ENCODE results near the gene ALDH4A1. TPM values are rescaled to one million over a fixed set of nuclear protein-coding genes. Genes with fewer than 3 reads are reported as not detected.

Gene ALDH4A1
- total and polyA plus RNA-seq, 4 experiments from 2014 or later = 1.1 to 1.6 (median 1.5) TPM

DNA sequence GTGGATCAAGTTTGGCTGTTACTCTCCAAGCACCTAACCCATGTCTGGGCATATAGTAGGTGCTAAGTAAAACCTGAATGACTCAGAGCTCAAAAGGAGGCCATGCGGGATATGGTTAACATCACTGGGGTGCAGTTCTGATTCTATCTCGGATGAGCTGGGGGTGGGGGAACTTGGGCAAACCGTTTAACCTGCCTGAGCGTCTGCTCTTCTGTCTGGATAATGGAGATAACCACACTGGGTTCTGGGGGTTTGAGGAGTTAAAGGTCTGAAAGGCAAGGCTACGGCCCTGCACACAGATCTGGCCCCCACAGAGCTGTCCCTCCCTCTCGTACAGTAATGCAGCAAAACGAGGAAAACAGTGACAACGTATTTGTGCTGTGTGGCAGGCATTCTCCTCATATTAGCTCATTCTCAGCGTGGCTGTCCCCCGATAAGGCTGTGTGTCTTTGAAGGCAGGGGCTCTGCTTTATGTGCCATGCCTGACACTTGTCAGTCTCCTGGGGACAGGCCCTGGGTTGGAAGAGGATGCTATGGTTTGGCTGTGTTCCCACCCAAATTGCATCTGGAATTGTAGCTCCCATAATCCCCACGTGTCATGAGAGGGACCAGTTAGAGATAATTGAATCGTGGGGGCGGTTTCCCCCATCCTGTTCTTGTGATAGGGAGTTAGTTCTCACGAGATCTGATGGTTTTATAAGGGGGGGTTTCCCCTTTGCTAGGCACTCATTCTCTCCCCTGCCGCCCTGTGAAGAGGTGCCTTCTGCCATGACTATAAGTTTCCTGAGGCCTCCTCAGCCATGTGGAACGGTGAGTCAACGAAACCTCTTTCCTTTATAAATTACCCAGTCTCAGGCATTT is 6.8 kb upstream of the ALDH4A1 start:
- peaks cover 49% of the 10 kb centered on the region for H3K36me3 ChIP-seq (ENCODE audit: insufficient read depth, low read length)

DNA sequence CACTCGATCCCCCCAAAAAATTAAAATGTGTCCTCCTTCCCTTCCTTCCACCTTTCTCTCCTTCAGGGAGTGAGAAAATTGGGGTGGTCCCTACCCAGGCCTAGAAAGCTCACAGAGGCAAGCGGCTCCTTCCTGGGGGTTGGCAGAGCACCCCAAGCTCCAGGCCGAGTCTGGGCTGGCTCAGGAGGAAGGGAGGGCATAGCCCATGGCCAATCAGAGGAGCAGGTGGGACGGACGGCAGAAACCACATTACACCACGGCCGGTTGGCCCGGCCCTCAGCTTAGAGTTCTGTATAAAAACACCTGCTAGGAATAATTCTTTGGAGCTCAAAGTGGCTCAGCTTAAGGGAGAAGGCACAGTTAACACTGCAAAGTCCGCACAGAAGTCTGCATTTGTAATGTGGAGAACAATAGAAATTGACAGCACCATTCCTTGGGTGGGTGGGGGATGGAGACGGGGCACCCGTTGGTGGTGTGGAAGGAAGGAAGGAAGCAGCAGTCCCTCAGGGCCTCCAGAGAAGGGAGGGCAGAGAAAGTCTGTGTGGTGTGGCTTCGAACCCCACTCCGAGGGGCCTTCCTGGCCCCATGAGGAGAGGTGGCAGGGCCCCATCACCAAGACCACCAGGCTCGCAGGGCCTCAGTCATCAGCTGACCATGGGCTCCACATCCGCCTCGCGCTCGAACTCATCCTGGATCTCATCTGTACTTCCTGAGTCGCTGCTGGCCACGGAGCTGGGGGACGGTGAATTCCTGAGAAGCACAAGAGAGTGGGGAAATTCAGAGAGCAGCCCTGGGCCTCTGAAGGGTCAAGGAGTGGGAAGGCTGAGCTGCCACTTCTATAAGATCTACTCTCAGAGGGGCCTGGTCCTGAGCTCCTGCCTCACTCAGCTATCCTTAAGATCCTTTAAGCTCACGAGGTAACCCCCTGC is 5.8 kb upstream of the ALDH4A1 start:
- Histone ChIP-seq H3K36me3 (ENCODE audit: insufficient read depth, low read length) (peaks cover 49% of the 10 kb centered on the region), H3K27me3 (ENCODE audit: insufficient read depth, low read length) (no peaks in the 10 kb centered on the region), H3K27ac (ENCODE audit: low read depth, low read length) (no peak overlapping the region), H3K4me1 (ENCODE audit: insufficient read depth, low read length) (peaks cover 5% of the 10 kb centered on the region), H3K9me3 (ENCODE audit: control insufficient read depth in 1 of 2, low read length in 2 of 2) (no peaks in the 10 kb centered on the region), H3K4me3 (ENCODE audit: low read length in 2 of 2) (no peak overlapping the region)
- no peaks in the 10 kb centered on the region for H3K27me3 Mint-ChIP-seq
- peaks cover 8 to 18% (median 11%) of the 10 kb centered on the region in 4 donors for H3K4me1 Mint-ChIP-seq
- peaks cover 30 to 65% of the 10 kb centered on the region in 2 donors for H3K36me3 Mint-ChIP-seq
- no peaks in the 10 kb centered on the region for H3K9me3 Mint-ChIP-seq
- POLR2A ChIA-PET (ENCODE audit: partially characterized antibody) = interaction anchor here (1.2 to 4.9 kb wide), 6 partner anchors 19 to 166 kb away, joined by 4 to 34 read pairs (median 13); partner anchors contain the start of gene IFFO2
- CTCF ChIA-PET (ENCODE audit: partially characterized antibody) = interaction anchor here (0.6 to 17.3 kb wide), 24 partner anchors 8 to 632 kb away, joined by 3 to 443 read pairs (median 4); partner anchors contain the start of gene IFFO2
- no peak overlapping the region for H3K4me3 Mint-ChIP-seq
- intact Hi-C loops (cut with micrococcal nuclease) = loop anchor here (1.0 kb wide), 5 partner anchors 24 to 188 kb away; partner anchors contain the start of gene IFFO2
- H3K27ac Mint-ChIP-seq = peak overlapping the region in 5 of 7 donors; percentile 57 to 85 (median 70)
- no peak for DNase-seq

More for the DNA sequence above, 6.8 kb upstream of the ALDH4A1 start:
- CTCF ChIA-PET (ENCODE audit: partially characterized antibody) = interaction anchor here (0.6 to 17.3 kb wide), 15 partner anchors 10 to 261 kb away, joined by 3 to 443 read pairs (median 4); partner anchors contain the start of gene IFFO2
- no peak for DNase-seq
- intact Hi-C loops (cut with micrococcal nuclease) = no loop called here
- Histone ChIP-seq H3K4me3 (ENCODE audit: low read length in 2 of 2) (no peak overlapping the region), H3K9me3 (ENCODE audit: control insufficient read depth in 1 of 2, low read length in 2 of 2) (no peaks in the 10 kb centered on the region), H3K27ac (ENCODE audit: low read depth, low read length) (no peak overlapping the region), H3K4me1 (ENCODE audit: insufficient read depth, low read length) (no peaks in the 10 kb centered on the region), H3K27me3 (ENCODE audit: insufficient read depth, low read length) (no peaks in the 10 kb centered on the region)
- H3K9me3 Mint-ChIP-seq = no peaks in the 10 kb centered on the region
- no peak overlapping the region for H3K4me3 Mint-ChIP-seq
- peaks cover 30 to 71% of the 10 kb centered on the region in 2 donors for H3K36me3 Mint-ChIP-seq
- POLR2A ChIA-PET (ENCODE audit: partially characterized antibody) = interaction anchor here (0.5 to 4.9 kb wide), 6 partner anchors 18 to 165 kb away, joined by 3 to 34 read pairs (median 12); partner anchors contain the start of gene IFFO2
- H3K4me1 Mint-ChIP-seq = peaks cover 2 to 15% (median 10%) of the 10 kb centered on the region in 4 donors
- H3K27ac Mint-ChIP-seq = peak overlapping the region in 5 of 7 donors; percentile 13 to 85 (median 59)
- H3K27me3 Mint-ChIP-seq = no peaks in the 10 kb centered on the region

DNA sequence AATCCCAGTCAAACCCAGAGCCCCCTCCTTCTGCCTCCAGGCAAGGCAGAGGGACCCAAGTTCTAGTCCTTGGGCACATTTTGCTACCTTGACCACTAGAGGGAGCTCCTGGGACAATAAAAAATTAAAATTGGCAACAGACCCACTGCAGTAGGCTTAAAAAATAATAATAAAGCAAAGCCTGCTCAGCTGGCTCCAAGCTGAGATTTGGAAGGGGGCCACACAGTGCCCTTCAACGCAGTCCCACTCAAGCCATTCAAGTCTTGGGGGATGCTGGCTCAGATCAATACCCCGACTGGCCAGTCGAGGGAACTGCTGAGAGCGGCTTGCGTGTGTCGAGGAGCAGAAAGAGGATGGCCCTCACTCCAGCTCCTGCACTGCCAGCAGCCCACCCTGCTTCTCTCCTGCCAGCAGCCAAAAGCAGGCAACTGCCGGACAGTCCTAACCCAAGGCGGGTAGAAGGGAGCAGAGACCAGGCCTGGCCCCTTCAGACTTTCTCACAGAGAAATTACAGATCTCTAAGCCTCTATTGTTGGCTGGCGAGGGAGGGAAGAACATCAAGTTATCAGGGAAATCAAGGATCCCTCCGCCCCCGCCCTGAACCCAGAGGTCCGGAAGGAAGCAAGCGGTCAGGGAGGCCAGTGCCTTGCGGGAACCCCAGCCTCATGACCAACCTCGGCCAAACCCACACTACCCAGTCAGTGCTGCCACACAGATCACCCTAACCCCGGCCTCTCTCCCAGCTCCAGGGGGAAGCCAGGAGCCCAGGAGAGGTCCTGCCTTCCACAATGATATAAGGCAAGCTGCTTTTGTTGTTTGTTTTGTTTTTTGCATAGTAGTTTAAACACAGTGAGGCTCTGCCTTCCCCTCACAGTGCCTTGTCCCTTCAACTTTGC is 4.9 kb upstream of the ALDH4A1 start:
- DNase-seq = peak; percentile 69 to 82 (median 75)
- H3K4me1 ChIP-seq (ENCODE audit: insufficient read depth, low read length) = peaks cover 9% of the 10 kb centered on the region
- no peaks in the 10 kb centered on the region for H3K9me3 ChIP-seq (ENCODE audit: control insufficient read depth in 1 of 2, low read length in 2 of 2)
- ChIA-PET CTCF (ENCODE audit: partially characterized antibody) (interaction anchor here (0.6 to 17.3 kb wide), 22 partner anchors 9 to 633 kb away, joined by 3 to 443 read pairs (median 6); partner anchors contain the start of gene IFFO2), POLR2A (ENCODE audit: partially characterized antibody) (interaction anchor here (0.9 to 4.9 kb wide), 7 partner anchors 16 to 167 kb away, joined by 3 to 34 read pairs (median 7); partner anchors contain the start of gene IFFO2)
- H3K27me3 Mint-ChIP-seq = no peaks in the 10 kb centered on the region
- H3K27me3 ChIP-seq (ENCODE audit: insufficient read depth, low read length) = no peaks in the 10 kb centered on the region
- H3K4me3 Mint-ChIP-seq = peak overlapping the region in 1 of 8 donors; percentile 63
- H3K36me3 ChIP-seq (ENCODE audit: insufficient read depth, low read length) = peaks cover 42% of the 10 kb centered on the region
- H3K36me3 Mint-ChIP-seq = peaks cover 30 to 56% of the 10 kb centered on the region in 2 donors
- H3K27ac ChIP-seq (ENCODE audit: low read depth, low read length) = no peak overlapping the region
- no peak overlapping the region for H3K4me3 ChIP-seq (ENCODE audit: low read length in 2 of 2)
- peaks cover 5 to 24% (median 13%) of the 10 kb centered on the region in 4 donors for H3K4me1 Mint-ChIP-seq
- peak overlapping the region in 6 of 7 donors; percentile 13 to 85 (median 62) for H3K27ac Mint-ChIP-seq
- intact Hi-C loops (cut with micrococcal nuclease) = loop anchor here (1.0 kb wide), 5 partner anchors 23 to 189 kb away; partner anchors contain the start of gene IFFO2
- no peaks in the 10 kb centered on the region for H3K9me3 Mint-ChIP-seq

DNA sequence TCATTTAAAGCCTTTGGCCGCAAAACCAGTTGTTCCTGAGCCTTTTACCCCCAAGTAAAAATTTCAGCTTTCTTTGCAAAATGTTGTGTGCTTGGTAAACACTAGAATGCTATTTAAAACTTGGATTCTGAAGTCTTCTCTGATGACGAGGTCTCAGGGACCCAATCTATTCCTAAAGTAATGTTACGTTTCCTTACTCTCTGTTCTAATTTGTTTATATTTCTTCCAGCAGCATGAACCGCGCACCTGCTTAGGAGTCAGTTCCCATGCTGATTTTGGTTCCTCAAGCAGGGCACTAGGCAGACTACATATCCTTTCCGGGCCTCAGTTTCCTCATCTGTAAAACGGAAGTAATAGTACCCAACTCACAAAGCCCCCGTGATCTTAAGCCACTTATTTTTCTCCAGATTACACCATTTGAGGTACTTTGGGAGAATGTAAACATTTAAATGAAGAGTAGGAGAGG is 969 bp upstream of the ALDH4A1 start:
- peaks cover 11 to 45% (median 22%) of the 10 kb centered on the region in 4 donors for H3K4me1 Mint-ChIP-seq
- intact Hi-C loops (cut with micrococcal nuclease) = no loop called here
- peak overlapping the region; percentile 85 to 93 (median 90) for H3K4me3 Mint-ChIP-seq
- no peaks in the 10 kb centered on the region for H3K9me3 ChIP-seq (ENCODE audit: control insufficient read depth in 1 of 2, low read length in 2 of 2)
- no peaks in the 10 kb centered on the region for H3K27me3 Mint-ChIP-seq
- peaks cover 0 to 26% of the 10 kb centered on the region in 2 donors for H3K36me3 Mint-ChIP-seq
- H3K4me1 ChIP-seq (ENCODE audit: insufficient read depth, low read length) = peaks cover 23% of the 10 kb centered on the region
- ChIA-PET POLR2A (ENCODE audit: partially characterized antibody) (interaction anchor here (0.6 to 4.6 kb wide), 20 partner anchors 10 to 582 kb away, joined by 3 to 55 read pairs (median 6); partner anchors contain the start of genes CAPZB and IFFO2), CTCF (ENCODE audit: partially characterized antibody) (interaction anchor here (0.7 to 17.3 kb wide), 9 partner anchors 10 to 176 kb away, joined by 3 to 443 read pairs (median 6); no protein-coding TSS in a partner anchor)
- peak overlapping the region; percentile 80 to 99 (median 96) for H3K27ac Mint-ChIP-seq
- H3K4me3 ChIP-seq (ENCODE audit: low read length in 2 of 2) = peak overlapping the region; percentile 47 to 67
- H3K27me3 ChIP-seq (ENCODE audit: insufficient read depth, low read length) = no peaks in the 10 kb centered on the region
- H3K9me3 Mint-ChIP-seq = no peaks in the 10 kb centered on the region
- no peak for DNase-seq
- peaks cover 11% of the 10 kb centered on the region for H3K36me3 ChIP-seq (ENCODE audit: insufficient read depth, low read length)
- peak overlapping the region; percentile 66 for H3K27ac ChIP-seq (ENCODE audit: low read depth, low read length)

DNA sequence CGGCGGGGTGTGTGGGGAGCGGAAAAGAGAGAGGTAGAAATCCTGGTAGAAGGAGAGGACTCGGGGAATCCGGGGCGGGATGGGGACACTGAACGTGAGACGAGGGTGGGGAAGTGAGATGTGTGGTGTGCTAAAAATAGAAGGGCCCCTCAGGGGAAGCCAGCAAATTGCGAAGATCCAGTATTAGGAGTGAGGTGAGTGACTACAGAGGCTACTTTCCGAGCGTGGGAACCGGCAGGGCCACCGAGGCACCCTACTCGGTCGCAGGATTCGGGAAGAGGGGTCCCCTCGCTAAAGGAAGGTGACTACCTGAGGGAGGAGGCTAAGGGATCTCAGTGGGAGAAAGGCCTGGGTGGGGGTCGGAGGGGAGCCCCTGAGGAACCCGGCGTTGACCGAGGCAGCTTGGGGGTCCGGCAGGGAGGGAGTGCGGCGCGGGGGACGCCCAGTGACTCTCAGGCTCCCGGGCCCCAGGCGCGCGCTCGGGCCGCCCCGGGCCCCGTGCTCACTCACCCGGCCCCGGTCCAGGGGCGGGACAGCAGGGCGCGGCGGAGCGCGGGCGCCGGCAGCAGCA is 318 bp downstream of the ALDH4A1 start:
- Histone ChIP-seq H3K4me3 (ENCODE audit: low read length in 2 of 2) (peak overlapping the region; percentile 47 to 67), H3K27ac (ENCODE audit: low read depth, low read length) (peak overlapping the region; percentile 66), H3K4me1 (ENCODE audit: insufficient read depth, low read length) (peaks cover 23% of the 10 kb centered on the region), H3K36me3 (ENCODE audit: insufficient read depth, low read length) (peaks cover 3% of the 10 kb centered on the region), H3K9me3 (ENCODE audit: control insufficient read depth in 1 of 2, low read length in 2 of 2) (no peaks in the 10 kb centered on the region), H3K27me3 (ENCODE audit: insufficient read depth, low read length) (no peaks in the 10 kb centered on the region)
- ChIA-PET POLR2A (ENCODE audit: partially characterized antibody) (interaction anchor here (1.0 to 4.6 kb wide), 16 partner anchors 11 to 173 kb away, joined by 3 to 55 read pairs (median 8); partner anchors contain the start of gene IFFO2), CTCF (ENCODE audit: partially characterized antibody) (interaction anchor here (0.8 to 17.3 kb wide), 8 partner anchors 11 to 173 kb away, joined by 3 to 443 read pairs (median 6); no protein-coding TSS in a partner anchor)
- peak overlapping the region; percentile 90 to 96 (median 92) for H3K4me3 Mint-ChIP-seq
- no peaks in the 10 kb centered on the region for H3K27me3 Mint-ChIP-seq
- H3K9me3 Mint-ChIP-seq = no peaks in the 10 kb centered on the region
- intact Hi-C loops (cut with micrococcal nuclease) = loop anchor here (1.0 kb wide), 2 partner anchors 18 to 54 kb away; partner anchors contain the start of gene IFFO2
- H3K4me1 Mint-ChIP-seq = peaks cover 11 to 39% (median 22%) of the 10 kb centered on the region in 4 donors
- H3K27ac Mint-ChIP-seq = peak overlapping the region; percentile 77 to 94 (median 91)
- H3K36me3 Mint-ChIP-seq = peaks cover 0 to 14% of the 10 kb centered on the region in 2 donors
- no peak for DNase-seq

Measured in CD4-positive, alpha-beta memory T cell (primary cell).